Skin of body (tissue), 1 donor: Measurements from ENCODE around the gene APOL5. TPM values are rescaled to one million over a fixed set of nuclear protein-coding genes. Genes with fewer than 3 reads are reported as not detected.

ENCODE experiments used
- total RNA-seq: library from RNA; depleted of rRNA; stranded (reverse); fragments of >200 nt; gene quantifications from one replicate; pipeline ENCODE4 v1.2.3, GENCODE V29; 2014

APOL5 gene
- total RNA-seq, 1 donor from 2014 or later = 0.69 TPM

Other genes starting within 250 kb of the APOL5 start
- 0.30 TPM for gene RASD2, start 177.0 kb upstream of the APOL5 start, total RNA-seq
- 21.4 TPM for gene MB, start 100.5 kb upstream of the APOL5 start, total RNA-seq
- gene APOL6, start 69.4 kb upstream of the APOL5 start, total RNA-seq = 15.5 TPM